GM12873 (cell line): ENCODE measurements around the gene DTNB.

Source experiments
- CTCF ChIP-seq: IDR thresholded peaks from 2 replicates; pipeline ENCODE4 v1.5.1; 2012; ENCODE audit warnings: low read depth, mild to moderate bottlenecking, moderate library complexity, low read length, control low read depth; ENCODE audit not compliant: insufficient read depth; ENCODE audit errors: missing control alignments

Gene DTNB

GRCh38 chr2:25594991-25595390 lies 78.4 kb downstream of the DTNB start:
- no peak for TF ChIP-seq CTCF

GRCh38 chr2:25592766-25593292 lies 80.5 kb downstream of the DTNB start:
- TF ChIP-seq CTCF: no peak

- TF ChIP-seq CTCF: no peak
Measured at GRCh38 chr2:25590921-25591505, 82.4 kb downstream of the DTNB start.

- TF ChIP-seq CTCF: no peak
Measured at GRCh38 chr2:25589676-25590205, 83.6 kb downstream of the DTNB start.

GRCh38 chr2:25588576-25588975 lies 84.8 kb downstream of the DTNB start:
- no peak for TF ChIP-seq CTCF

- no peak for TF ChIP-seq CTCF
Measured at GRCh38 chr2:25587361-25587760, 86.0 kb downstream of the DTNB start.

- TF ChIP-seq CTCF: no peak
Measured at GRCh38 chr2:25586726-25587144, 86.6 kb downstream of the DTNB start.
